Dermis lymphatic vessel endothelial cell (primary cell): Measurements from ENCODE around the gene CUL7. TPM values are rescaled to one million over a fixed set of nuclear protein-coding genes. Genes with fewer than 3 reads are reported as not detected.

Experiments
- total RNA-seq: library from RNA; depleted of rRNA; stranded (reverse); fragments of >200 nt; gene quantifications from 2 replicates; pipeline ENCODE4 v1.2.1, GENCODE V29; 2014

Gene CUL7
- total RNA-seq: 18.4 and 23.4 TPM in 2 replicates

GRCh38 chr6:43053545-43054205, at the start of gene CUL7:
TSS of gene CUL7 (minus strand) at chr6:43053851. CDS start at chr6:43052788, 1,063 bp downstream.

GRCh38 chr6:43075670-43076463, 22.2 kb upstream of the CUL7 start, which contains the start of gene PTK7:
TSS of gene PTK7 (plus strand) at chr6:43076314. CDS start at chr6:43076489, 175 bp downstream.

GRCh38 chr6:43059168-43060033, 5.8 kb upstream of the CUL7 start, which contains the start of the genes KLC4 and MRPL2:
TSS of gene KLC4 (plus strand) at chr6:43059631. CDS start at chr6:43061336, 1,705 bp downstream.
TSS of gene MRPL2 (minus strand) at chr6:43059434. CDS start at chr6:43059381, 53 bp downstream.

GRCh38 chr6:43021270-43022047, 32.2 kb downstream of the CUL7 start, which contains the start of gene RRP36:
TSS of gene RRP36 (plus strand) at chr6:43021623. CDS start at chr6:43021655, 32 bp downstream.

GRCh38 chr6:43013843-43014433, 39.7 kb downstream of the CUL7 start, which contains the start of the genes KLHDC3 and MEA1:
TSS of gene KLHDC3 (plus strand) at chr6:43014249. CDS start at chr6:43017193, 2,944 bp downstream.
TSS of gene MEA1 (minus strand) at chr6:43013946. CDS start at chr6:43013813, 133 bp downstream.

Other genes starting within 250 kb of the CUL7 start
- gene RPL7L1, start 174.2 kb downstream of the CUL7 start, total RNA-seq: 96.3 and 122 TPM in 2 replicates
- 0.17 TPM in 1 of 2 replicates, not detected in the other for gene PTCRA, start 137.8 kb downstream of the CUL7 start, total RNA-seq
- gene CNPY3, start 124.4 kb downstream of the CUL7 start, total RNA-seq: 24.3 and 29.0 TPM in 2 replicates
- gene GNMT, start 93.1 kb downstream of the CUL7 start, total RNA-seq: 0.11 and 0.17 TPM in 2 replicates
- gene PEX6, start 74.7 kb downstream of the CUL7 start, total RNA-seq: 11.8 and 28.6 TPM in 2 replicates
- gene PPP2R5D, start 69.3 kb downstream of the CUL7 start, total RNA-seq: 22.3 and 31.3 TPM in 2 replicates
- gene MEA1, start 39.9 kb downstream of the CUL7 start, total RNA-seq: 36.4 and 37.4 TPM in 2 replicates
- gene KLHDC3, start 39.6 kb downstream of the CUL7 start, total RNA-seq: 134 and 141 TPM in 2 replicates
- 73.8 and 80.4 TPM in 2 replicates for gene RRP36, start 32.2 kb downstream of the CUL7 start, total RNA-seq
- gene MRPL2, start 5.6 kb upstream of the CUL7 start, total RNA-seq: 11.3 and 11.5 TPM in 2 replicates
- 16.5 and 17.2 TPM in 2 replicates for gene KLC4, start 5.8 kb upstream of the CUL7 start, total RNA-seq
- gene PTK7, start 22.5 kb upstream of the CUL7 start, total RNA-seq: 28.2 and 39.6 TPM in 2 replicates
- 11.8 TPM in 2 replicates for gene SRF, start 117.4 kb upstream of the CUL7 start, total RNA-seq
- gene CUL9, start 128.3 kb upstream of the CUL7 start, total RNA-seq: 16.9 and 17.9 TPM in 2 replicates
- gene DNPH1, start 175.6 kb upstream of the CUL7 start, total RNA-seq: 44.8 and 59.2 TPM in 2 replicates
- not detected in 2 replicates for gene TTBK1, start 189.6 kb upstream of the CUL7 start, total RNA-seq
- not detected in 2 replicates for gene SLC22A7, start 244.4 kb upstream of the CUL7 start, total RNA-seq